Upper lobe of left lung (tissue), 6 donors: ENCODE results near the gene DPF3. TPM values are rescaled to one million over a fixed set of nuclear protein-coding genes. Genes with fewer than 3 reads are reported as not detected.

Experiments
- ATAC-seq, 2 donors: fragments of 200-7000 bp; cut with Tn5 transposase; one replicate each; pipeline ENCODE4 v1.9.1; 2022; ENCODE audit warnings: mild to moderate bottlenecking in 2 of 2, moderate library complexity in 2 of 2; ENCODE audit not compliant: low FRiP score in 2 of 2
- DNase-seq, 2 donors: peaks; one replicate each; pipeline ENCODE4 v3.0.0-alpha.2; 2019 to 2020
- H3K27ac ChIP-seq, 4 donors: fragments of 200-600 bp; sonication (generic); one replicate each; pipeline ENCODE4 v1.5.1; 2016 to 2019
- H3K27me3 ChIP-seq, 4 donors: fragments of 200-600 bp; sonication (generic); one replicate each; pipeline ENCODE4 v1.5.1; 2017 to 2019
- H3K36me3 ChIP-seq, 4 donors: fragments of 200-600 bp; sonication (generic); one replicate each; pipeline ENCODE4 v1.5.1; 2016 to 2019
- H3K4me1 ChIP-seq, 4 donors: fragments of 200-600 bp; sonication (generic); one replicate each; pipeline ENCODE4 v1.5.1; 2018 to 2019
- H3K4me3 ChIP-seq, 4 donors: fragments of 200-600 bp; sonication (generic); one replicate each; pipeline ENCODE4 v1.5.1; 2017 to 2019; ENCODE audit warnings: mild to moderate bottlenecking in 2 of 4, moderate library complexity in 1 of 4
- H3K9me3 ChIP-seq, 4 donors: fragments of 200-600 bp; sonication (generic); one replicate each; pipeline ENCODE4 v1.5.1; 2018 to 2019
- EP300 ChIP-seq, 4 donors: sonication (generic); formaldehyde crosslinking; IDR thresholded peaks; one replicate each; pipeline ENCODE4 v1.5.1; 2017; ENCODE audit warnings: antibody characterized with exemption in 4 of 4, control low read depth in 2 of 4
- POLR2A ChIP-seq, 4 donors: fragments of 450-650 bp; IDR thresholded peaks; one replicate each; pipeline ENCODE4 v1.5.1; 2016 to 2017; ENCODE audit warnings: antibody characterized with exemption in 4 of 4, mild to moderate bottlenecking in 2 of 4
- POLR2AphosphoS5 ChIP-seq, 2 donors: sonication (generic); formaldehyde crosslinking; IDR thresholded peaks; one replicate each; pipeline ENCODE4 v1.5.1; 2017; ENCODE audit warnings: antibody characterized with exemption in 2 of 2
- WGBS, 2 donors: methylation state at CpG; one replicate each; pipeline ENCODE4 v1.1.5; 2017 to 2018; 5-methylcytosine and 5-hydroxymethylcytosine counted together
- total RNA-seq, 6 donors: library from RNA; depleted of rRNA in 4 of 6; stranded (reverse); fragments of >200 nt in 4 of 6; gene quantifications; one replicate each; pipeline versions ENCODE4 v1.1.0 to v1.2.1, GENCODE V29; 2016 to 2021
- TF ChIP-seq, protein P1 (sequence below), 6 experiments: fragments of 450-650 bp in 4 of 6; fragments of 200-600 bp in 2 of 6; sonication (generic) in 2 of 6; IDR thresholded peaks; one replicate each; pipeline ENCODE4 v1.5.1; 2016 to 2019; ENCODE audit warnings: antibody characterized with exemption in 6 of 6
- donor health status: DM: no; HTN: no; CAD: no; lungs with moderate emphysema.
- donor health status: DM: no; HTN: yes; CAD: no; lungs with severe emphysema.

DPF3 gene
- total RNA-seq, 6 donors from 2014 or later: 0.30 to 1.3 (median 1.0) TPM

DNA sequence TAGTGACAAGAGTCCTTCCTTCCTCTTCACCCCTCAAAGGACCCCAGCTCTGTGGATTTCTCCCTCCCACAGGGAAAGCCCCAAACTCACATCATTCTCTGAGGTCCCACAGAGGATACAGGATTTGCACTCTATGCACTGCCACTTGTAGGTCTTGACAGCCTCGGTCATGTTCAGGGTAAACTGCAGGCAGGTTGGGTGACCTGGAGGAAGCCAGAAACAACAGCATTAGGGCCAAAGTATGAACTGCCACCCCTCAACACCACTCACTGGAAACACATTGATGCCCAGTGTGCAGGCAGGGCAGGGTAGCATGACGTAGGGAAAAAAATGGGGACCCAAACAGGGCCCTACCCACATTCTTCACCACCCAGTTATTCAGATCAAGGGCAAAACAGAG lies 264.4 kb downstream of the DPF3 start:
- WGBS, 2 donors: 98% methylated on average over 2 of the region's 2 CpGs
- DNase-seq (no peak), ATAC-seq (no peak)
- peaks cover 0 to 3% (median 0%) of the 10 kb centered on the region in 4 donors for H3K9me3 ChIP-seq
- no peaks in the 10 kb centered on the region for H3K36me3 ChIP-seq
- TF ChIP-seq EP300 (IDR thresholded peaks at IDR 0.05) (no peak), POLR2A (IDR thresholded peaks at IDR 0.05) (no peak), POLR2AphosphoS5 (IDR thresholded peaks at IDR 0.05) (no peak)
- TF ChIP-seq, protein P1, sequence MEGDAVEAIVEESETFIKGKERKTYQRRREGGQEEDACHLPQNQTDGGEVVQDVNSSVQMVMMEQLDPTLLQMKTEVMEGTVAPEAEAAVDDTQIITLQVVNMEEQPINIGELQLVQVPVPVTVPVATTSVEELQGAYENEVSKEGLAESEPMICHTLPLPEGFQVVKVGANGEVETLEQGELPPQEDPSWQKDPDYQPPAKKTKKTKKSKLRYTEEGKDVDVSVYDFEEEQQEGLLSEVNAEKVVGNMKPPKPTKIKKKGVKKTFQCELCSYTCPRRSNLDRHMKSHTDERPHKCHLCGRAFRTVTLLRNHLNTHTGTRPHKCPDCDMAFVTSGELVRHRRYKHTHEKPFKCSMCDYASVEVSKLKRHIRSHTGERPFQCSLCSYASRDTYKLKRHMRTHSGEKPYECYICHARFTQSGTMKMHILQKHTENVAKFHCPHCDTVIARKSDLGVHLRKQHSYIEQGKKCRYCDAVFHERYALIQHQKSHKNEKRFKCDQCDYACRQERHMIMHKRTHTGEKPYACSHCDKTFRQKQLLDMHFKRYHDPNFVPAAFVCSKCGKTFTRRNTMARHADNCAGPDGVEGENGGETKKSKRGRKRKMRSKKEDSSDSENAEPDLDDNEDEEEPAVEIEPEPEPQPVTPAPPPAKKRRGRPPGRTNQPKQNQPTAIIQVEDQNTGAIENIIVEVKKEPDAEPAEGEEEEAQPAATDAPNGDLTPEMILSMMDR (IDR thresholded peaks at IDR 0.05): no peak
- no peak overlapping the region for H3K4me3 ChIP-seq
- H3K27ac ChIP-seq: no peak overlapping the region
- no peaks in the 10 kb centered on the region for H3K4me1 ChIP-seq
- H3K27me3 ChIP-seq: no peaks in the 10 kb centered on the region

DNA sequence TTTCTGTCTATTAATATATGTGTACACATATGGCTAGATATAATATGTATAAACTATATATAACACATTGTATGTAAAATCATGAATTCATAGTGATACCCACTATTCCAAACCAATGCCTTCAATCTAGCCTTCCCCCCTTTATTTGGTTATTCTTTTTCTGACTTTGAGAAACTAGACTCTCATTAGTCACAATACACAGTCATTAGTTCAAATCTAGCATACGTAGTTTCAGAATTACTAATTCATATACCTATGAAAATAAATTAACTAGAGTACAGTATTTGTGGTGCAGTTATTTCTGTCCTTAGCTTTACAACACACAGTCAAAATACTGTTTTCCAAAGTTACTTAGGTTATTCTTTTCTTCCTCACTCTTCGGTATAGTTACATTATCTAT lies 268.2 kb downstream of the DPF3 start:
- no peaks in the 10 kb centered on the region for H3K36me3 ChIP-seq
- DNase-seq (no peak), ATAC-seq (no peak)
- no peak overlapping the region for H3K4me3 ChIP-seq
- no peak overlapping the region for H3K27ac ChIP-seq
- no peaks in the 10 kb centered on the region for H3K27me3 ChIP-seq
- no peaks in the 10 kb centered on the region for H3K4me1 ChIP-seq
- no peak for TF ChIP-seq EP300 (IDR thresholded peaks at IDR 0.05)
- TF ChIP-seq POLR2AphosphoS5 (IDR thresholded peaks at IDR 0.05): no peak
- TF ChIP-seq POLR2A (IDR thresholded peaks at IDR 0.05): no peak
- TF ChIP-seq, protein P1 (IDR thresholded peaks at IDR 0.05): no peak
- peaks cover 0 to 3% (median 0%) of the 10 kb centered on the region in 4 donors for H3K9me3 ChIP-seq
- WGBS, 2 donors: 91 to 93% methylated on average over 2 of the region's 2 CpGs

DNA sequence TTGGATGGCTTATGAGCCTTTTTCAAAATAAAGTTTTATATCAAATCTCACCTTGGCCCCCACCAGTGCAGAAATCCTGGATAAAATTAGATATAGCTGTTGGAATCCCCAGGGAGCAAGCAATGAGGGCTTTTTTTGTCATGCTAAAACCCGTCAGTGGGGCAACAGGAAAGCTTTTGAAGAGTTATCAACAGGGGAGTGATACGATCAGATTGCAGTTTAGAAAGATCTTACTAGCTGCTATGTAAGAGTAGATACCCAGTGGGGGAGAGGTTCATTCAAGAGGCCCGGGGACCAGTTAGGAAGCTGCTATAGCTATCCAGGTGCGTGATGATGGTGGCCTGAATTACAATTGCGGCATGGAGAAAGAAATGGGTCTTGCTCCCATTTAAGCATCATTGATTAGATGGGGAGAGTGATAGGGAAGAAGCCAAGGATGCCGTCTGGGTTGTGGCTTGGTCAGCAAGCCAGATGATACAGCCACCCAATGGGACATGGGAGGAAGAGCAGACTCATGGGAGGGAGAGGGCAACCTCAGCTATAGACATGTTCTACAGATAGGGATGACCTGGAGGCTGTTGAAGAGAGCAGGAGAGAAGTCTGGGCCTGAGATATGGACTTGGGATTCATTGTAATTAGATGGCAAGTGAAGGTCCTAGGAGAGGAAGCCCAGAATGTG lies 272.4 kb downstream of the DPF3 start:
- peak in 1 of 2 donors; percentile 4 for DNase-seq
- 87 to 91% methylated on average over 6 of the region's 6 CpGs for WGBS, 2 donors
- Histone ChIP-seq H3K27ac (no peak overlapping the region), H3K36me3 (no peaks in the 10 kb centered on the region), H3K9me3 (no peaks in the 10 kb centered on the region), H3K4me1 (no peaks in the 10 kb centered on the region), H3K27me3 (no peaks in the 10 kb centered on the region), H3K4me3 (no peak overlapping the region)
- ATAC-seq: no peak
- TF ChIP-seq, protein P1 (IDR thresholded peaks at IDR 0.05): no peak
- TF ChIP-seq POLR2AphosphoS5 (IDR thresholded peaks at IDR 0.05): no peak
- TF ChIP-seq POLR2A (IDR thresholded peaks at IDR 0.05): no peak
- no peak for TF ChIP-seq EP300 (IDR thresholded peaks at IDR 0.05)

DNA sequence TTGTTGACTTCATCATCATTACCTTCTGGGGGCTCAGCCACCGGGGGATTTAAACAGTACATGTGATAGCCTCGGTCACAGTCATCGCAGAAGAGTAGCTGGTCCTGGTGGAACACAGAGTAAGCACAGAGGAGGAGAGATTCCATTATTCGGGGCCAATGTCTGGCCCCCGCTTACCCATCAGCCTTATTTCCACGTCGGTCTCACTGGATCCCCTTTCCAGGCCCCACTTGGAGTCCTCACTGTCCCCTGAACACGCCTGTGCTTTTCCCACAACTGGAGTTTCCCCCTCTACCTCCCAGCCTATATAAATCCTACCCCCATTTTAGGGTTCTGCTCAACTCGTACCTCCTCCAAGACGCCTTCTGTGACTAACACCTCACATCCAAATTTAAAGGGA lies 274.0 kb downstream of the DPF3 start:
- DNase-seq (peak in 1 of 2 donors; percentile 4), ATAC-seq (no peak)
- no peak for TF ChIP-seq POLR2AphosphoS5 (IDR thresholded peaks at IDR 0.05)
- H3K27me3 ChIP-seq: no peaks in the 10 kb centered on the region
- H3K4me1 ChIP-seq: peaks cover 0 to 9% (median 2%) of the 10 kb centered on the region in 4 donors
- H3K4me3 ChIP-seq: no peak overlapping the region
- H3K27ac ChIP-seq: no peak overlapping the region
- no peaks in the 10 kb centered on the region for H3K9me3 ChIP-seq
- WGBS, 2 donors: 94 to 96% methylated on average over 10 of the region's 10 CpGs
- no peaks in the 10 kb centered on the region for H3K36me3 ChIP-seq

DNA sequence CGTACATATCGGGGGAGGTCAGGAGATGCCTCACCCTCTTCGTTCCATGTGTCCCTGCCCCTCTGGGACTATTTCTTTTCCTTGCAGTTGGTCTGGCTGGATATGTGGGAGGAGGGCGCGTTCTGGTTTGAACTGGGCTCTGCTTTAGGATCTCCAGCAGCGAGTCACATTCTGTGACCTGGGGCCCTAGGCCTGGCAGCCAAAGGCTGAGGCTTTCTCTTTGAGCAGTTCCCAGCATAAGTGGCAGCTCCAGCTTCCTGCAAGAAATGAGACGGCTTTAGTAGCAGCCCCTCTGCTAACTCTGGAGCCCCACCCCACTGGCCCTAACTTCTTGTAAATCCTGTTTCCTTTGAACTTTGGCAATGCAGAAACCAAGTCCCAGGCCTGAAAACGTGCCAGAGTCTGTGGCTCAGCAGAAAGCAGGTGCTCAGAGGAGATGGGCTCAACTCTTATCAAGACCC lies 274.8 kb downstream of the DPF3 start:
- H3K36me3 ChIP-seq: no peaks in the 10 kb centered on the region
- H3K27me3 ChIP-seq: no peaks in the 10 kb centered on the region
- peaks cover 0 to 9% (median 2%) of the 10 kb centered on the region in 4 donors for H3K4me1 ChIP-seq
- no peak overlapping the region for H3K27ac ChIP-seq
- ATAC-seq (no peak), DNase-seq (peak in 1 of 2 donors; percentile 4)
- 71 to 77% methylated on average over 3 to 8 of the region's 8 CpGs for WGBS, 2 donors
- no peak for TF ChIP-seq EP300 (IDR thresholded peaks at IDR 0.05)
- no peak for TF ChIP-seq POLR2A (IDR thresholded peaks at IDR 0.05)
- no peak for TF ChIP-seq POLR2AphosphoS5 (IDR thresholded peaks at IDR 0.05)
- TF ChIP-seq, protein P1 (IDR thresholded peaks at IDR 0.05): no peak
- H3K9me3 ChIP-seq: no peaks in the 10 kb centered on the region
- no peak overlapping the region for H3K4me3 ChIP-seq
